ENCODE data around the gene ARID1B.

Gene ARID1B

DNA sequence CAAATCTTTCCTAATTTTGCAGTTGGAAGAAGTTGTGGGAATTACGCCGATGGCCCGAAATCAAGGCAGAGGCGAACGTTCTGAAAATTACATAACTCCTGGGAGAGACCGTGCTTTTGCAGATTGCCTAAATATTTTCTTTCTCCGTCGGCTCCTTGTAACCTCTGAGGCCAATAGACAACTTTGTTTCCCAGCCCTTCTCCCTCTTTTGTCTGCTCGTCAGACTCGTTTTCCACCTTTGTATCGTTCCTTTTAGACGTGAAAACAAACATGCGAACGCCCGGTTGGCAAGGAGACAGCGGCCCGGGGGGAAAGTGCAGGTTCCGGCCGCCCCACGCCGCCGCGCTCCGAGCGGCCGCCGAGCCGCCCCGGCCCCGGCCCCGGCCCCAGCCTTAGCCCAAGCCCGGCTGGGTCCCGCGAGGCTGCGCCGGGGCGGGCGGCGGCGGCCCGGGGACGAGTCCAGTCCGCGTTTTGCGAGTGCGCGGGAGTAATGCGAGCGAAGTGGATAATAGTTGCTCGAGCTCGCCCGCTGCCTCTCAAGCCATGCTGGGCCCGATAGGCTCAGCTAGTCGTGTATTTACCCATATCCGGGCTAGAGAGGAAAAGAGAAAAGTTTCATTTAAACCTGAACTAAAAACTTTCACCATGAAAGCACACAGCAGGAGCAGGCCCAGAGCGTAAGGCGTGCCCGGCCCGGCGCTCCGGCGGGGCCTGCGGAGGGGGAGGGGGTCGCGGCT, at the start of gene ARID1B:
ARID1B (plus strand) TSS at position 539 of the 737 bp plus-strand sequence. CDS start 303 bp downstream, outside the sequence.
- DNase-seq (ENCODE audit: low read depth in 1 of 2, low spot score in 1 of 2): peak; percentile 59 to 68

DNA sequence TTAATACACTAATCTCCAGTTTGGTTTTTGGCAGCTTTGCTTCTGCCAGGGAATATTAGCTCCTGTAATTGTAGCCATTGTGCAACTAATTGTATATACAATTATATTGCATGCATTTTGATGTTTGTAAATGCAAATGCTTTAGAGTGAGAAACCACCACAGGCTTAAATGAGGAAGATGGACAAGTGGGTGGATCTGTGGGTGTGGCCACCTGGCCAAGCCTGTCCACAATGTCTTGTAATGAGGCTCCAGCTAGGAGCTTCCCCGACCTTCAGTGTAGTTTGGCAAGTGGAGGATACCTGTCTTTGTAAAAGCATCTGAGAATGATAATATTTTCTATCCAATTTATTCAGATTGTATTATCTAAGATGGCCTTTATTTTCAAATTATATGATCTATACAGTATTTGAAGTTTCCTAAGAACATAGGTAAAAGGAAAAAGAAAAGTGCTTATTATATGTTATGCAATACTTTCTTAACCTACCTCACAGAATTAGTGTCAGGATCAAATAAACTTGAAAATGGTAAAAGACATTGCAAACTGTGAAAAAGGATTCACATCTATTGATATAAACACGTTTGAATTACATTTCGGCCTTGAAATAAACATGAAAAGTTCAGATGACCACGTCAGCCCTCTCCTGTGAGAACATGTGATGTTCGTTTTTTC, 49.3 kb upstream of the ARID1B start:
- DNase-seq (ENCODE audit: low read depth in 1 of 2, low spot score in 1 of 2): no peak

GRCh38 chr6:156729248-156729647, 47.9 kb upstream of the ARID1B start:
- DNase-seq (ENCODE audit: low read depth in 1 of 2, low spot score in 1 of 2): no peak

DNA sequence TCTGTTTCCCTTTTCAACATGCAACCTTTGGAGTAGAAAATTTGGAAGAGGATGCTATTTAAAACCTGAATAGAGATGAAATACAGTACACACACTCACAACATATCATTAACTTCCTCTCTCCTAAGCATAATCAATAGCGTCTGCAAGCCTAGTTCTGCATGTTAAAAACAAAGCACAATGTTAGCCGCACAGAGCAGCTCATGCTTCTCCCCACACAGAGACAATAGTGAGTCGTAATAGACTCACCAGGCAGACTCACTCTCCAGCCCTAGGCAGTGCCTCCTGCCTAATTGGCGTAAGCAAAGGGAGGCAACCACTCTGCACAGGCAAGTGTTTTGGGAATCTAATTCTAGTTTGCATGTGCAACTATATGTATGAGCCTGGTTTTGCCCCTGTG, 45.8 kb upstream of the ARID1B start:
- DNase-seq (ENCODE audit: low read depth in 1 of 2, low spot score in 1 of 2): no peak

DNA sequence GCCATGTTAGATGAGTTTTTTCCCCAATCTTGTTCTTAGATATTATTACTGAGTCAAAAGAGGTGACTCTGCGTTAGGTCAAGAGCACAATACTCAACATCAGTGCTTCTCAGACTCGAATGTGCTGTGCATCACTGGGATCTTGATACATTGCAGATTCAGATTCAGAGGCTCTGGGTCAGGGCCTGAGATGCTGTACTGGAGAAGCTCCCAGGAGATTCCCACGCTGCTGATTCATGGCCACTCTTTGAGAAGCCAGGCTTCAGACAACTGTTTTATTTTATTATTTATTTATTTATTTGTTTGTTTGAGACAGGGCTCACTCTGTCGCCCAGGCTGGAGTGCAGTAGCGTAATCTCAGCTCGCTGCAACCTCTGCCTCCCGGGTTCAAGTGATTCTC, 41.4 kb upstream of the ARID1B start:
- DNase-seq (ENCODE audit: low read depth in 1 of 2, low spot score in 1 of 2): no peak

DNA sequence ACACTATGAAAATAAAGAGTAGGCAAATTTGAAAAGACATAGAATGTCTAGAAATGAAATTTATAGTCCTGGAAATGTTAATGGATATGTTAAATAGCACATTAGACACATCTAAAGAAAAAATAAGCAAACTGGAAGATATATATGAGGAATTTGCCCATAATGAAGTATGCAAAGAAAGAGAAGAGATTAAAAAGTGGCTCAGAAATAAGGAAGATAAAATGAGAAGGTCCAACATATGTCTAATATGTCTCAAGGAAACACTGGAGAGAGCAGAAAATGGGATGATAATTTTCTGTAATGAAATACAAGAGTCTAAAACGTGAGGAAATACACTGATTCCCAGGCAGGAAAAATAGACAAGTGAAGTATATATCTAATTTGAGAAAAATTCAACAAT, 36.6 kb upstream of the ARID1B start:
- no peak for DNase-seq (ENCODE audit: low read depth in 1 of 2, low spot score in 1 of 2)

GRCh38 chr6:156741287-156742073, 35.7 kb upstream of the ARID1B start:
- no peak for DNase-seq (ENCODE audit: low read depth in 1 of 2, low spot score in 1 of 2)

GRCh38 chr6:156747715-156748114, 29.5 kb upstream of the ARID1B start:
- DNase-seq (ENCODE audit: low read depth in 1 of 2, low spot score in 1 of 2): no peak

DNA sequence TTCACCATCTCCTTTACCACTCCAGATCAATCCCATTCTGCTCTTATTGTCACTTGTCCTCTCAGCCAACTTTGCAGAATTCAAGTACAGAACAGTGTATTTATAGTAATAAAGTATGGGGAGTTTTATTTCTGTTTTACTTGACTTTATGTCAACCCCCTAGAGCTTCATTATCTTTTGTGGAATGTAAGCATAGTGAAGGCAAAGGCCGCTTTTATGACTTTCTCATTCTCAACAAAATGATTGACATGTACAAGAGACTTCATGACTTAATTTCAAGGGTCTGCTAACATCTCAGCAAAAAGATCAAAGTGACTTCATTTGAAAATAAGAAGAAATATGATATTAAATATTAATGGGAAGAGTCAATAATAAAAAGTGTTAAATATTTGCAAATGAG, 28.7 kb upstream of the ARID1B start:
- DNase-seq (ENCODE audit: low read depth in 1 of 2, low spot score in 1 of 2): no peak

DNA sequence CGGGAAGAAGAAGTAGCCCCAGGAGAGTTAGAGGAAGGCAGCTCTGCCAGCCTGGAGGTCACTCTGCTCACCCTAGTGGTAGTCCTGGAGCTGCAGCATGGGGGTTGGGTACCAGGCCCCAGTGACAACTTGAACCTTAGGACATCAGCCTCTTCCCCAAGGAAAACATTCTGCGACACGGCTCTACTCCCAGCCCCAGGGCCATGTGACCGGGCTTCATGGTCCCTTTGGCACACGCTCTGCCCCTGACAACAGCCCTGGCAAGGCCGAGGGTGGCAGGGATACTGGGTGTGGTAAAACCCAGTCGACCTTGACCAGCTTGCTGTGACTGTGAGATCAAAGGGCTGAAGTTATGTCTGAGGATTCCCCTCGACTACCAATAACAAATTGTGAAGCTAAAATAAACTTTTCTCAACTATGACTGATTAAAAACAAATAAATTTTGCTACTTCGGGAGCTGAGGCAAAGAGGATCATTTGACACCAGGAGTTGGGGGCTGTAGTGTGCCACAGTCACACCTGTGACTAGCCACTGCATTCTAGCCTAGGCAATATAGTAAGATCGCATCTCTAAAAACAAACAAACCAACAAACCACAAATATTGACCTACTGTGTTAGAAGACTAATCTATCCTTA, 24.4 kb upstream of the ARID1B start:
- DNase-seq (ENCODE audit: low read depth in 1 of 2, low spot score in 1 of 2): no peak

- DNase-seq (ENCODE audit: low read depth in 1 of 2, low spot score in 1 of 2): no peak
Observed at GRCh38 chr6:156756630-156757610, 20.3 kb upstream of the ARID1B start.

- no peak for DNase-seq (ENCODE audit: low read depth in 1 of 2, low spot score in 1 of 2)
Observed at GRCh38 chr6:156757849-156758248, 19.3 kb upstream of the ARID1B start.

GRCh38 chr6:156760377-156760776, 16.8 kb upstream of the ARID1B start:
- DNase-seq (ENCODE audit: low read depth in 1 of 2, low spot score in 1 of 2): no peak

DNA sequence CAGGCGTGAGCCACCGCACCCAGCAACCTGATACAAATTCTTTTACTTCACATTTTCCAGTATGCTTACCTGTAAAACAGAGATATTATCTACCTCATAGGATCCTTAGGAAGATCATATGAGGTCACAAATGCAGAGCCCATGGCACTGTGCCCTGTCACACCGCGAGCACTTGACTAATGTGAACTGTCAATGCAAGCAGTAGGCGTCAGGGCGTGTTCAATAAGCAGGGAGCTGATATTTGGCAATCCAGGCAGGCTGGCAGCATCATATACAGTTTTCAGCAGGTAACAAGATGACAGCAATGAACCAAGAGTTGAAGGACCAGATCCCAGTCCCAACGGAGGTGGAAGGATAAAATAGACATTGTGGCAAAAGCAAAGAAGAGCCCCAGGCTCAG, 14.6 kb upstream of the ARID1B start:
- DNase-seq (ENCODE audit: low read depth in 1 of 2, low spot score in 1 of 2): no peak

- no peak for DNase-seq (ENCODE audit: low read depth in 1 of 2, low spot score in 1 of 2)
Observed at GRCh38 chr6:156765117-156765516, 12.1 kb upstream of the ARID1B start.

GRCh38 chr6:156767603-156768467, 9.3 kb upstream of the ARID1B start:
- DNase-seq (ENCODE audit: low read depth in 1 of 2, low spot score in 1 of 2): no peak

GRCh38 chr6:156771047-156771446, 6.1 kb upstream of the ARID1B start:
- DNase-seq (ENCODE audit: low read depth in 1 of 2, low spot score in 1 of 2): no peak

DNA sequence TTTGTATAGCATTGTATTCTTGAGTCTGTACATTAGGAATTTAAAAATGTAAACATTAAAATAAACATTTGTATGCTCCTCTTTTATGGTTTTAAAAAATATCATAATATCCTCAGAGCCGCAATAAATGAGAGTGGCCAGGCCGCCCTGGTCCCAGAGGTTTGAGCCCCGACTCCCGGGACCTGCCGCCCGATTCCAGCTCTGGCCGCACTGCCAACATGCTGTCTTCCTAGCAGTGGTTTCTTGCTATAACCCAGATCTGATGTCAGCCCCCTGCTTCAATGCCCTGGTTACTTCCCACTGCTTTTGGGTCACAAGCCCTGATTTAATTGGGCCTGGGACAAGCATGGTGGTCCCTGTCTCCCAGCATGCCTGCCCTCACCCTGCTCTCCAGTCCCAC, 5.4 kb upstream of the ARID1B start:
- no peak for DNase-seq (ENCODE audit: low read depth in 1 of 2, low spot score in 1 of 2)

DNA sequence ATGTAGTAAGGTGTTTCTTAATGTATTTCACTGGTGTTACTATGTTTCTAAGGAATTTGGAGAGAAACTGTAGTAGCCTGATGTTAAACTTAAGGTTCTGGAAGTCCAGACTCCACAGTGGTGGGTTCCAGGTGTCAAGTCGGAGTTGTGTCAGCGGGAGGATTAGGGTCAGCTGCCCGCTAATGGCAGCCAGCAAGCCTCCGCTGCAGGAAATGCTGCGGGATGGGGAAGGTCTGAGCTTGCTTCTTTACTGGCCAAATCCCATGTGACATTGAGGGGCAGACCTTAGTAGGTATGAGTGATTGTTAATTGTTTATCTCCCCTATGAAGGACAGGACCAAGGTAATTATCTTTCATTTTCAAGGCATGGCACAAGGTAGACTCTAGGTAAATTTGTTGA, 3.7 kb upstream of the ARID1B start:
- DNase-seq (ENCODE audit: low read depth in 1 of 2, low spot score in 1 of 2): no peak

All from activated T-helper 1 cell treated with anti-CD3 and anti-CD28 coated beads, Interleukin-2, amount 50 U/mL, for 16 hours (primary cell).